Measurements from ENCODE around the gene ZC3H6.

GRCh38 chr2:112268547-112268946 is 6.8 kb upstream of the ZC3H6 start:
- TF ChIP-seq SIN3A (IDR thresholded peaks at IDR 0.05; ENCODE audit: borderline replicate concordance, insufficient read depth, low read depth, low read length) (no peak), REST (IDR thresholded peaks at IDR 0.05; ENCODE audit: insufficient read depth in 1 of 2, low read depth in 2 of 2, low read length in 1 of 2) (no peak), CTCF (IDR thresholded peaks at IDR 0.05) (no peak), POLR2AphosphoS5 (IDR thresholded peaks at IDR 0.05; ENCODE audit: low read depth, low read length) (no peak)

All from Panc1 (cell line).